H1 (cell line): ENCODE results near the gene FIS1. TPM values are rescaled to one million over a fixed set of nuclear protein-coding genes. Genes with fewer than 3 reads are reported as not detected.
"Not testable (repeated sequence)": the region's sequence is repeated elsewhere in the genome, so short reads cannot be mapped to it uniquely, and the experiment has no call there.

Experiments
- CTCF ChIA-PET: fragments of 300-600 bp; sonication (Branson Sonifier 250); formaldehyde crosslinking; loops from one replicate; lab custom pipeline; 2021; ENCODE audit not compliant: partially characterized antibody; lab: Charles Lee
- POLR2A ChIA-PET: fragments of 300-600 bp; sonication (Branson Sonifier 250); formaldehyde crosslinking; loops from one replicate; lab custom pipeline; 2021; ENCODE audit warnings: inconsistent platforms; ENCODE audit not compliant: partially characterized antibody; lab: Charles Lee
- DNase-seq, 2 experiments: peaks; one replicate each; pipeline versions ENCODE4 v3.0.0 to v3.0.0-alpha.2; 2010 to 2022; ENCODE audit warnings: low spot score in 2 of 2, low read depth in 1 of 2, mixed read lengths in 1 of 2
- FAIRE-seq: peaks from 2 replicates; lab custom pipeline; 2011; peaks lifted over from hg19 to GRCh38; lab: Jason Lieb, UNC
- H2AFZ ChIP-seq: 2 replicates; pipeline ENCODE4 v1.8.1; 2012; ENCODE audit warnings: low read length, inconsistent platforms
- H2AK5ac ChIP-seq: 2 replicates; pipeline ENCODE4 v1.6.1; 2013; ENCODE audit warnings: low read depth, low read length
- H2BK120ac ChIP-seq: replicated peaks from 2 replicates; pipeline ENCODE3; 2013; ENCODE audit warnings: low read depth, low read length, inconsistent platforms
- H2BK12ac ChIP-seq: 2 replicates; pipeline ENCODE4 v1.6.1; 2013; ENCODE audit warnings: low read depth, low read length
- H2BK15ac ChIP-seq: 2 replicates; pipeline ENCODE4 v1.6.1; 2013; ENCODE audit warnings: low read length
- H2BK20ac ChIP-seq: 2 replicates; pipeline ENCODE4 v1.6.1; 2013; ENCODE audit warnings: low read length
- H2BK5ac ChIP-seq: 2 replicates; pipeline ENCODE4 v1.6.1; 2013; ENCODE audit warnings: low read depth, low read length
- H3K14ac ChIP-seq: 2 replicates; pipeline ENCODE4 v1.6.1; 2013; ENCODE audit warnings: inconsistent platforms; ENCODE audit not compliant: insufficient read length
- H3K18ac ChIP-seq: 2 replicates; pipeline ENCODE4 v1.6.1; 2013; ENCODE audit warnings: low read length; ENCODE audit errors: extremely low read depth
- H3K23ac ChIP-seq: 2 replicates; pipeline ENCODE4 v1.6.1; 2013; ENCODE audit warnings: inconsistent platforms; ENCODE audit not compliant: insufficient read length
- H3K23me2 ChIP-seq: 2 replicates; pipeline ENCODE4 v1.6.1; 2013; ENCODE audit warnings: low read depth, low read length
- H3K27ac ChIP-seq: 2 replicates; pipeline ENCODE4 v1.6.1; 2011; ENCODE audit warnings: low read depth, low read length, inconsistent platforms
- H3K27me3 ChIP-seq, 4 experiments: replicated peaks in 1 of 4; 1 replicate in 1 of 4; 2 replicates in 3 of 4; pipeline versions ENCODE4 v1.6.1 to v1.8.1; 2011 to 2013; ENCODE audit warnings: low read length in 3 of 4, mild to moderate bottlenecking in 3 of 4, inconsistent platforms in 2 of 4, mixed read lengths in 2 of 4, moderate library complexity in 1 of 4; ENCODE audit not compliant: control insufficient read depth in 3 of 4, insufficient read depth in 3 of 4; ENCODE audit errors: extremely low read depth in 1 of 4
- H3K36me3 ChIP-seq, 4 experiments: 2 replicates each; pipeline versions ENCODE4 v1.6.1 to v1.8.1; 2011 to 2013; ENCODE audit warnings: mild to moderate bottlenecking in 4 of 4, low read length in 3 of 4, moderate library complexity in 2 of 4, control low read depth in 1 of 4, inconsistent platforms in 1 of 4; ENCODE audit not compliant: insufficient read depth in 4 of 4, control insufficient read depth in 2 of 4
- H3K4ac ChIP-seq: replicated peaks from 2 replicates; pipeline ENCODE3; 2013; ENCODE audit warnings: low read length, low read depth, mixed read lengths, inconsistent platforms; ENCODE audit not compliant: insufficient read length
- H3K4me1 ChIP-seq, 4 experiments: replicated peaks in 1 of 4; 1 replicate in 1 of 4; 2 replicates in 3 of 4; pipeline versions ENCODE4 v1.6.1 to v1.8.1; 2011 to 2013; ENCODE audit warnings: low read length in 3 of 4, inconsistent platforms in 2 of 4, mixed read lengths in 1 of 4; ENCODE audit not compliant: insufficient read depth in 4 of 4, control insufficient read depth in 3 of 4
- H3K4me2 ChIP-seq, 2 experiments: 2 replicates each; pipeline versions ENCODE4 v1.6.1 to v1.8.1; 2011 to 2013; ENCODE audit warnings: low read depth in 2 of 2, low read length in 2 of 2, control low read depth in 1 of 2, inconsistent platforms in 1 of 2, mild to moderate bottlenecking in 1 of 2; ENCODE audit not compliant: insufficient read depth in 1 of 2
- H3K4me3 ChIP-seq, 4 experiments: fragments of 200-600, 300-600 bp in 1 of 4; sonication (generic), shearing (Covaris generic), sonication (Bioruptor Twin) in 1 of 4; 2 replicates each; pipeline versions ENCODE4 v1.5.1 to v1.8.1; 2011 to 2016; ENCODE audit warnings: low read length in 4 of 4, low read depth in 3 of 4, control low read depth in 2 of 4, inconsistent platforms in 2 of 4, mild to moderate bottlenecking in 2 of 4, mixed read lengths in 1 of 4, moderate library complexity in 1 of 4; ENCODE audit not compliant: insufficient read depth in 2 of 4; ENCODE audit errors: extremely low read depth in 1 of 4
- H3K56ac ChIP-seq: replicated peaks from 2 replicates; pipeline ENCODE3; 2013; ENCODE audit warnings: low read depth, mild to moderate bottlenecking, mixed read lengths, low read length, inconsistent platforms; ENCODE audit not compliant: insufficient read length
- H3K79me1 ChIP-seq: 2 replicates; pipeline ENCODE4 v1.6.1; 2013; ENCODE audit warnings: low read depth, low read length, control low read depth
- H3K79me2 ChIP-seq, 2 experiments: 2 replicates each; pipeline versions ENCODE4 v1.6.1 to v1.8.1; 2012 to 2013; ENCODE audit warnings: low read length in 2 of 2, mild to moderate bottlenecking in 2 of 2, inconsistent platforms in 1 of 2; ENCODE audit not compliant: insufficient read depth in 2 of 2, control insufficient read depth in 1 of 2
- H3K9ac ChIP-seq, 4 experiments: replicated peaks in 1 of 4; 1 replicate in 1 of 4; 2 replicates in 3 of 4; pipeline versions ENCODE4 v1.6.1 to v1.8.1; 2011 to 2013; ENCODE audit warnings: low read depth in 3 of 4, low read length in 3 of 4, control low read depth in 2 of 4, mild to moderate bottlenecking in 2 of 4, moderate library complexity in 2 of 4, inconsistent platforms in 1 of 4; ENCODE audit errors: extremely low read depth in 1 of 4
- H3K9me3 ChIP-seq, 2 experiments: 2 replicates each; pipeline versions ENCODE4 v1.6.1 to v1.8.1; 2012 to 2013; ENCODE audit warnings: mild to moderate bottlenecking in 2 of 2, moderate library complexity in 2 of 2, control low read depth in 1 of 2, inconsistent platforms in 1 of 2, low read depth in 1 of 2, low read length in 1 of 2, mixed read lengths in 1 of 2; ENCODE audit not compliant: insufficient read depth in 2 of 2
- H4K20me1 ChIP-seq, 2 experiments: replicated peaks in 1 of 2; 2 replicates each; pipeline versions ENCODE3 to v1.8.1; 2011 to 2013; ENCODE audit warnings: inconsistent platforms in 2 of 2, low read length in 2 of 2, mild to moderate bottlenecking in 1 of 2; ENCODE audit not compliant: insufficient read depth in 2 of 2, control insufficient read depth in 1 of 2
- H4K5ac ChIP-seq: 2 replicates; pipeline ENCODE4 v1.6.1; 2013; ENCODE audit warnings: low read length, low read depth, mixed read lengths, inconsistent platforms; ENCODE audit not compliant: insufficient read length
- H4K8ac ChIP-seq: 2 replicates; pipeline ENCODE4 v1.8.0; 2013; ENCODE audit warnings: mild to moderate bottlenecking, moderate library complexity, low read length, inconsistent platforms; ENCODE audit not compliant: insufficient read depth; ENCODE audit errors: extremely low read depth
- H4K91ac ChIP-seq: replicated peaks from 2 replicates; pipeline ENCODE3; 2013; ENCODE audit warnings: low read length, mixed read lengths, inconsistent platforms; ENCODE audit not compliant: insufficient read length
- WGBS, 2 experiments: shearing (Covaris generic) in 1 of 2; methylation state at CpG; one replicate each; pipeline versions ENCODE4 v1.1.6 to v1.1.7; 2013 to 2015; ENCODE audit warnings: low lambda C conversion rate in 2 of 2, mixed read lengths in 2 of 2, inconsistent platforms in 1 of 2, low coverage in 1 of 2, missing lambda C conversion rate in 1 of 2; ENCODE audit not compliant: insufficient replicate concordance in 2 of 2, insufficient coverage in 1 of 2, insufficient read length in 1 of 2; ENCODE audit errors: extremely low coverage in 1 of 2, missing lambda C conversion rate in 1 of 2; 5-methylcytosine and 5-hydroxymethylcytosine counted together
- polyA plus RNA-seq, 7 experiments: library from polyadenylated mRNA; depleted of rRNA in 3 of 7; stranded (reverse) in 5 of 7; unstranded in 2 of 7; fragments of >200 nt in 5 of 7; fragments of 200-250 nt in 2 of 7; gene quantifications; 1 replicate in 5 of 7; 2 replicates in 1 of 7; 4 replicates in 1 of 7; pipeline versions ENCODE4 v1.2.1 to v1.2.3, GENCODE V29; 2011 to 2013; ENCODE audit warnings: missing spikeins in 2 of 7, mixed read lengths in 2 of 7
- total RNA-seq: library from RNA; stranded (reverse); fragmentation: NEBNext Ultra II Directional; extraction: Animal tissue kit (Norgen Biotek cat#: 25700); gene quantifications from 2 replicates; pipeline ENCODE4 v1.2.1, GENCODE V29; 2021

FIS1 gene
- total and polyA plus RNA-seq, 2 of the 8 experiments (the other 6 are each of a cell fraction or from before 2014, with no cell fraction given) = 128 to 195 TPM

DNA sequence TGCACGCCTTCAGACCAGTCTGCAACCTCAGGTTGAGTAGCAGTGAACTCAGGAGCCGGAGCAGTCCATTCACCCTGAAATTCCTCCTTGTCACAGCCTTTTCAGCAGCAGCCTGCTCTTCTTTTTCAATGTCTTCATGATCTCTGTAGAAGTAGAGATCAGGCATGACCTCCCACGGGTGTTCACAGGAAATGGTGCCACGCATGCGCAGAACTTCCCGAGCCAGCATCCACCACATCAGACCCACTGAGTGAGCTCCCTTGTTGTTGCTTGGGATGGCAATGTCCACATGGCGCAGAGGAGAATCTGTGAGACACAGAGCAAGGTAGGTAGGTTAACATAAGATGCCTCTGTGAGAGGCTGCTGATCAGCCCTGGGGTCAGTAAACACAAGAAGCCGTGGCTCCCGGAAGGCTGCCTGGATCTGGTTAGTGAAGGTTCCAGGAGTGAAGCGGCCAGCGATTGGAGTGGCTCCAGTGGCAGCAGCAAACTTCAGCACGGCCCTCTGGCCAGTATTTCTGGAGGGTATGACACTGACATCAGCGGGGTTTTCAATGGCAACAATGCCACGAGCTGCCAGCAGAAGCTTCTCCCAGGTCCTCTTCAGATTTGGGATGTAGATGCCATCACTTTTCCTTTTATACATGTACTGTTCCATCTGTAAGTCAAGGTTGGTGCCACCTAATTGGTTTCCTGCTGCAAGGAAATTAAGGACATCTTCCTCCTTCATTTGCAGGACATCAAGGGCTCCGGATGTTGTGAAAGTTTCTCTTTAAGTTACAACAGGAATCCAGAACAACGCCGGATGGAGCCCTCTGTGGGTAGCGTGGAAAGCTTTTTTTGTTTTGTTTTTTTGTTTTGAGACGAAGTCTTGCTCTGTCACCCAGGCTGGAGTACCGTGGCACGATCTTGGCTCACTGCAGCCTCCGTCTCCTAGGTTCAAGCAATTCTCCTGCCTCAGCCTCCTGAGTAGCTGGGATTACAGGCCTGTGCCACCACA lies 40.8 kb downstream of the FIS1 start:
- not testable (repeated sequence) for H3K9ac ChIP-seq, DNase-seq, H3K4me3 ChIP-seq, H4K20me1 ChIP-seq, H4K5ac ChIP-seq, H3K27ac ChIP-seq, H3K4ac ChIP-seq, H3K14ac ChIP-seq, H4K91ac ChIP-seq, H2AFZ ChIP-seq, H2AK5ac ChIP-seq, H3K23ac ChIP-seq, H3K18ac ChIP-seq, FAIRE-seq, H3K56ac ChIP-seq, H2BK5ac ChIP-seq, H3K36me3 ChIP-seq, H4K8ac ChIP-seq, H3K79me1 ChIP-seq, H2BK12ac ChIP-seq, H3K23me2 ChIP-seq, H2BK20ac ChIP-seq, H3K9me3 ChIP-seq, H2BK120ac ChIP-seq, H2BK15ac ChIP-seq, H3K4me2 ChIP-seq, H3K79me2 ChIP-seq
- peaks cover 0 to 16% (median 9%) of the 10 kb centered on the region in 4 experiments; a peak in 5 of 7 replicates for H3K27me3 ChIP-seq
- CTCF ChIA-PET = interaction anchor here (1.2 to 3.0 kb wide), 6 partner anchors 8 to 62 kb away, joined by 3 to 22 read pairs (median 6); partner anchors contain the start of genes PLOD3 and ZNHIT1
- POLR2A ChIA-PET = interaction anchor here (0.8 to 4.5 kb wide), 9 partner anchors 10 to 61 kb away, joined by 3 to 17 read pairs (median 3); partner anchors contain the start of genes PLOD3 and ZNHIT1
- H3K4me1 ChIP-seq = peaks cover 5 to 20% (median 13%) of the 10 kb centered on the region in 4 experiments
- 84% methylated on average over 22 of the region's 22 CpGs; no CpG with 5 or more reads in 1 of the 2 experiments for WGBS, 2 experiments
